RWPE1 (cell line): Measurements from ENCODE around the gene TTC28.

Source experiments
- CTCF ChIA-PET: fragments of 350-600 bp; sonication (Branson Sonifier 250); formaldehyde crosslinking; extraction: SDS; loops from one replicate; lab custom pipeline; 2021; lab: Yijun Ruan, JAX
- POLR2A ChIA-PET: fragments of 400-600 bp; formaldehyde crosslinking; extraction: SDS; loops from one replicate; lab custom pipeline; 2020; ENCODE audit warnings: antibody characterized with exemption; ENCODE audit not compliant: low non-redundant PET; lab: Yijun Ruan, JAX
- DNase-seq: peaks from one replicate; pipeline ENCODE4 v3.0.0; 2012; ENCODE audit warnings: low spot score
- H3K27ac ChIP-seq: fragments of 450-650 bp; 2 replicates; pipeline ENCODE4 v1.5.1; 2017
- CTCF ChIP-seq: fragments of 450-650 bp; conservative IDR thresholded peaks from 2 replicates; pipeline ENCODE4 v1.5.1; 2017; ENCODE audit warnings: low read depth, mild to moderate bottlenecking

Gene TTC28

GRCh38 chr22:28299309-28299708 is 380.3 kb downstream of the TTC28 start:
- TF ChIP-seq CTCF: no peak
- DNase-seq: no peak
- POLR2A ChIA-PET: no interaction called here
- no peak overlapping the region for H3K27ac ChIP-seq
- CTCF ChIA-PET: no interaction called here

DNA sequence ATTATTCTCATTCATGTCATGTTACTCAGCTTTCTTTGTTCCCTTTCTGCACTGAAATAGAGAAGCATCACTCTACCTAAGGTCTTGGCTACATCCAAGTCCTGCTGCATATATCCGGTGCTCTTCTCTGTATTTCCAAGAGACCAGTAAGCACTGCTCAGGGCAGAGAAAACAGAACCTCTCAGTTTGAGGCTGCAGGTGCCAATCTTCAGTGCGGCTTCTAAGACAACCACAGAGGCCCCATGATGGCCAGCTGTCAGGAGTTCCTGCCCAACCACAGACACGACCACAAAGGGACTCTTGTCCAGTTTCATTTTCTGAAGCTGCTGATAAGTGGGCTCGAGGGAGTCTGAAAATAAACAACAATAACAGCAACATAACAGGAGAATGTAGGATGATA is 382.1 kb downstream of the TTC28 start:
- ChIA-PET CTCF (no interaction called here), POLR2A (no interaction called here)
- no peak for TF ChIP-seq CTCF
- DNase-seq: no peak
- H3K27ac ChIP-seq: no peak overlapping the region

DNA sequence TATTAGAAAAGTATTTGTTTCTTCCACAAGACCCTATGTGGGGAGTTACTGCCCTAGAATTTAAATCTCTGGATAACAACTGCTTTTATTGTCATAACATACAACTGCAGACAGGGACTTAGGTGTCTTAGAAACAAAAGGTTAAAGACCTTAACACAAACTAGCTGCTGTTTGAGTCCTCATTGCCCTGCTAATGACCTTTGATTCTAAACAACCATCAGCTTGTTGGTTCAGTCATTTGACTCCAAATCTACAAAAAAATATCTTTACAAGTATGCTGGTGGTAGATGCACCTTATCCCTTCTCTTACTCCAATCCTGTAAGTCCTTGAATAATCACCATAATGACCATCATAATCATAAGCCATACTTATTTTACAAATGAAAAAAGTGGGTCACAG is 383.2 kb downstream of the TTC28 start:
- POLR2A ChIA-PET: no interaction called here
- H3K27ac ChIP-seq: no peak overlapping the region
- no peak for DNase-seq
- TF ChIP-seq CTCF: no peak
- CTCF ChIA-PET: no interaction called here

GRCh38 chr22:28283068-28283654 is 396.5 kb downstream of the TTC28 start:
- DNase-seq: no peak
- POLR2A ChIA-PET: no interaction called here
- CTCF ChIA-PET: interaction anchor here (0.5 kb wide), 1 partner anchor 10 kb away, joined by 3 read pairs; no protein-coding TSS in a partner anchor
- TF ChIP-seq CTCF: no peak
- H3K27ac ChIP-seq: no peak overlapping the region

GRCh38 chr22:28282405-28283067 is 397.1 kb downstream of the TTC28 start:
- POLR2A ChIA-PET: no interaction called here
- no peak overlapping the region for H3K27ac ChIP-seq
- TF ChIP-seq CTCF: no peak
- no peak for DNase-seq
- CTCF ChIA-PET: no interaction called here

- H3K27ac ChIP-seq: no peak overlapping the region
- POLR2A ChIA-PET: no interaction called here
- TF ChIP-seq CTCF: no peak
- CTCF ChIA-PET: no interaction called here
- no peak for DNase-seq
Observed at GRCh38 chr22:28279888-28280287, 399.8 kb downstream of the TTC28 start.
